GM23248 (cell line): ENCODE results near the gene KCNAB1.

Experiments
- EZH2 ChIP-seq: fragments of 200-600 bp; sonication (generic); IDR thresholded peaks from 2 replicates; pipeline ENCODE4 v1.6.1; 2018; ENCODE audit warnings: antibody characterized with exemption, mild to moderate bottlenecking; ENCODE audit not compliant: insufficient read depth, poor library complexity, severe bottlenecking
- EZH2phosphoT487 ChIP-seq: fragments of 200-600 bp; sonication (generic); IDR thresholded peaks from 2 replicates; pipeline ENCODE4 v1.6.1; 2018; ENCODE audit warnings: antibody characterized with exemption, moderate library complexity, mild to moderate bottlenecking, low read depth; ENCODE audit not compliant: insufficient read depth

DNA sequence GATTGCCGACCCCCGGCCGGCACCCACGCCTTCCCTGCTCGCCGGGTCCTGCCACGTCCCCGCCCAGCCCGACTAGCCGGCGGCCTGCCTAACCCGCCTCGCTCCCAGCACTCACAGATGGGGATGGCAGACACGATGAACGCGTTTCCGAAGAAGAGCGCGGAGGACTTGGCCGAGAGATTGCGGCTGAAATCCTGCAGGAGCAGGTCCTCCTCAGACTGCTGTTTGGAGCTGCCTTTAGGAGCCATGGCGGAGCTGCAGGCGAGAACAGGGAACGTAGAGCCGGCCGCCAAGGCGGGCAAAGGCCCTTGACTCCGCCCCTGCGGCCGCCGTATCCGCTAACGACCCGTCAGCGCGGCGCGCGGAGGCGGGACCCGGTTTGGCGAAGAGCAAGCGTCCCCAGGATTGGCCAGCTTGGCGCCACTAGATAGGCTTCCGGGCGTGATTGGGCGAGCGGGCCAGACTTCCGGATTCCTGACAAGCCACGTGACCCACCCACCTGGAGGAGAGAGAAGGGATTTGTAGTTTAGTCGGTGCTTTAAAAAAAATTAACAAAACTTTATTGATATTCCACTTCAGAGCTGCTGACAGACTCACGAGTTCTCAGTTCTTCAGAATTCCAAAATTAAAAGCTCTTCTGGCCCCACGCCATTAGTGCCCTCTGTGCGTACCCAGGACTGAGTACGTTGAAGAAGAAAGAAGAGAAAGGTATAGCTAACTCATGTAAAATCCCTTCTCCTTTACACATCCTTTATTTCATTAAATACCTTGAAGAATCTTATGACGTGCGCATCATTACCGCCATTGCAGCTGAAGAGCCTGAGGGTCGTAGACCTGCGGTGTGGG is 434.7 kb downstream of the KCNAB1 start, which contains the start of gene SSR3:
- TF ChIP-seq EZH2 (no peak), EZH2phosphoT487 (no peak)
